Endothelial cell of umbilical vein (primary cell): ENCODE measurements around the gene CASKIN2. TPM values are rescaled to one million over a fixed set of nuclear protein-coding genes. Genes with fewer than 3 reads are reported as not detected.

ENCODE experiments used
- BruUV-seq: library from RNA; stranded (reverse); fragments of 400-500 nt; replicated peaks from 2 replicates; lab custom pipeline; 2021; lab: Mats Ljungman, UMichigan
- CTCF ChIA-PET: fragments of 300-600, 350-600 bp; sonication (Branson Sonifier 250); formaldehyde crosslinking; loops from one replicate; lab custom pipeline; 2021; ENCODE audit warnings: antibody characterized with exemption, inconsistent platforms; lab: Charles Lee
- POLR2A ChIA-PET: fragments of 300-600, 350-600 bp; sonication (Branson Sonifier 250); formaldehyde crosslinking; loops from one replicate; lab custom pipeline; 2021; ENCODE audit warnings: antibody characterized with exemption, inconsistent platforms; lab: Charles Lee
- DNase-seq: peaks from one replicate; pipeline ENCODE4 v3.0.0-alpha.2; 2011; ENCODE audit warnings: low read depth, low spot score
- FAIRE-seq: peaks from 2 replicates; lab custom pipeline; 2011; peaks lifted over from hg19 to GRCh38; lab: Jason Lieb, UNC
- H2AFZ ChIP-seq: 2 replicates; pipeline ENCODE4 v1.6.0; 2012; ENCODE audit warnings: low read depth, low read length, control low read depth, inconsistent platforms
- H3K27ac ChIP-seq: 2 replicates; pipeline ENCODE4 v1.5.1; 2011; ENCODE audit warnings: low read depth, mild to moderate bottlenecking, control low read depth, low read length, moderate library complexity; ENCODE audit not compliant: insufficient read depth
- H3K27me3 ChIP-seq, 2 experiments: 2 replicates each; pipeline versions ENCODE4 v1.6.0 to v1.6.1; 2011; ENCODE audit warnings: low read length in 2 of 2, mixed read lengths in 1 of 2; ENCODE audit not compliant: control insufficient read depth in 2 of 2, insufficient read depth in 2 of 2
- H3K36me3 ChIP-seq, 2 experiments: 2 replicates in 1 of 2; 3 replicates in 1 of 2; pipeline ENCODE4 v1.5.1; 2011; ENCODE audit warnings: low read length in 2 of 2, mild to moderate bottlenecking in 1 of 2, moderate library complexity in 1 of 2; ENCODE audit not compliant: control insufficient read depth in 2 of 2, insufficient read depth in 2 of 2; ENCODE audit errors: extremely low read depth in 1 of 2
- H3K4me1 ChIP-seq: 3 replicates; pipeline ENCODE4 v1.5.1; 2011; ENCODE audit warnings: mild to moderate bottlenecking, low read length; ENCODE audit not compliant: control insufficient read depth, insufficient read depth; ENCODE audit errors: extremely low read depth
- H3K4me2 ChIP-seq: 2 replicates; pipeline ENCODE4 v1.6.1; 2011; ENCODE audit warnings: low read length, control low read depth, mixed read lengths; ENCODE audit not compliant: insufficient read depth
- H3K4me3 ChIP-seq, 3 experiments: fragments of 200-600 bp in 1 of 3; sonication (generic), shearing (Covaris generic) in 1 of 3; replicated peaks in 1 of 3; 2 replicates each; pipeline ENCODE4 v1.5.1; 2011 to 2016; ENCODE audit warnings: control low read depth in 3 of 3, low read length in 3 of 3, mild to moderate bottlenecking in 2 of 3, inconsistent platforms in 1 of 3, low read depth in 1 of 3, moderate library complexity in 1 of 3; ENCODE audit not compliant: insufficient read depth in 1 of 3
- H3K79me2 ChIP-seq: 2 replicates; pipeline ENCODE4 v1.6.0; 2012; ENCODE audit warnings: low read length, inconsistent platforms; ENCODE audit not compliant: control insufficient read depth, insufficient read depth
- H3K9ac ChIP-seq: replicated peaks from 2 replicates; pipeline ENCODE3; 2011; ENCODE audit warnings: low read length, control low read depth; ENCODE audit not compliant: insufficient read depth; ENCODE audit errors: extremely low read depth
- H3K9me1 ChIP-seq: replicated peaks from 3 replicates; pipeline ENCODE4 v1.6.0; 2011; ENCODE audit warnings: mild to moderate bottlenecking, low read length; ENCODE audit not compliant: control insufficient read depth, insufficient read depth; ENCODE audit errors: extremely low read depth
- H3K9me3 ChIP-seq: replicated peaks from 2 replicates; pipeline ENCODE4 v1.5.1; 2012; ENCODE audit warnings: low read length, inconsistent platforms; ENCODE audit not compliant: control insufficient read depth, insufficient read depth
- H4K20me1 ChIP-seq: replicated peaks from 2 replicates; pipeline ENCODE3; 2011; ENCODE audit warnings: mild to moderate bottlenecking, low read length; ENCODE audit not compliant: control insufficient read depth, insufficient read depth; ENCODE audit errors: extremely low read depth
- CTCF ChIP-seq, 2 donors: IDR thresholded peaks; 1 replicate in 1 of 2; 2 replicates in 1 of 2; pipeline ENCODE4 v1.5.1; 2011; ENCODE audit warnings: low read length in 2 of 2, mild to moderate bottlenecking in 2 of 2, moderate library complexity in 2 of 2, control low read depth in 1 of 2, inconsistent platforms in 1 of 2, low read depth in 1 of 2; ENCODE audit not compliant: insufficient read depth in 1 of 2; ENCODE audit errors: extremely low read depth in 1 of 2
- EZH2 ChIP-seq: IDR thresholded peaks from 2 replicates; pipeline ENCODE4 v1.6.1; 2012; ENCODE audit warnings: borderline replicate concordance, low read depth, mild to moderate bottlenecking, moderate library complexity, low read length, inconsistent platforms; ENCODE audit not compliant: severe bottlenecking
- FOS ChIP-seq: IDR thresholded peaks from 2 replicates; pipeline ENCODE4 v1.6.1; 2011; ENCODE audit warnings: mild to moderate bottlenecking, low read length, moderate library complexity, borderline replicate concordance; ENCODE audit not compliant: insufficient read depth
- GATA2 ChIP-seq: IDR thresholded peaks from 2 replicates; pipeline ENCODE4 v1.7.0; 2011; ENCODE audit warnings: low read depth, mild to moderate bottlenecking, moderate library complexity, mixed read lengths, low read length; ENCODE audit not compliant: insufficient read length, insufficient read depth
- JUN ChIP-seq: IDR thresholded peaks from 2 replicates; pipeline ENCODE4 v1.6.1; 2011; ENCODE audit warnings: borderline replicate concordance, low read depth; ENCODE audit not compliant: insufficient read length, insufficient read depth
- MAX ChIP-seq: IDR thresholded peaks from 2 replicates; pipeline ENCODE4 v1.6.1; 2011; ENCODE audit not compliant: insufficient read depth, insufficient read length
- MYC ChIP-seq: IDR thresholded peaks from one replicate; pipeline ENCODE4 v1.6.1; 2011; ENCODE audit warnings: mild to moderate bottlenecking, low read depth, low read length
- POLR2A ChIP-seq: IDR thresholded peaks from 2 replicates; pipeline ENCODE4 v1.6.1; 2012; ENCODE audit warnings: low read depth, mild to moderate bottlenecking, control low read depth, low read length
- POLR2AphosphoS5 ChIP-seq: IDR thresholded peaks from 2 replicates; pipeline ENCODE4 v1.6.1; 2012; ENCODE audit warnings: low read depth, mild to moderate bottlenecking, control low read depth, low read length, moderate library complexity; ENCODE audit not compliant: insufficient read depth
- dilution Hi-C: fragments of 300-500 bp; cut with MboI; formaldehyde crosslinking; loops from one replicate; pipeline ENCODE4 v1.15.0; 2019; ENCODE audit warnings: low sequenced_read_pairs; ENCODE audit not compliant: extremely low pct_ligation_motif_present
- intact Hi-C: fragments of 100-400 bp; cut with micrococcal nuclease; formaldehyde crosslinking; loops from one replicate; pipeline ENCODE4 v1.10.0; 2022
- polyA plus RNA-seq, 4 experiments: library from polyadenylated mRNA; depleted of rRNA in 3 of 4; stranded (reverse) in 3 of 4; unstranded in 1 of 4; fragments of >200 nt; gene quantifications; 2 replicates each; pipeline versions ENCODE4 v1.2.1 to v1.2.3, GENCODE V29; 2011 to 2012; ENCODE audit warnings: missing spikeins in 1 of 4
- total RNA-seq: library from RNA; stranded (reverse); gene quantifications from 2 replicates; pipeline ENCODE4 v1.2.3, GENCODE V29; 2021

Gene CASKIN2
- total and polyA plus RNA-seq, 2 donors (not counting 3 experiments of a cell fraction or from before 2014, with no cell fraction given) = 13.0 to 37.6 TPM

- Histone ChIP-seq H3K4me2 (no peak overlapping the region), H4K20me1 (no peaks in the 10 kb centered on the region), H2AFZ (no peak overlapping the region), H3K27ac (no peak overlapping the region), H3K27me3 (no peaks in the 10 kb centered on the region), H3K79me2 (no peaks in the 10 kb centered on the region), H3K36me3 (no peaks in the 10 kb centered on the region), H3K9me1 (no peaks in the 10 kb centered on the region), H3K9ac (no peak overlapping the region), H3K9me3 (no peaks in the 10 kb centered on the region), H3K4me3 (no peak overlapping the region), H3K4me1 (no peaks in the 10 kb centered on the region)
- ChIA-PET POLR2A (no interaction called here), CTCF (no interaction called here)
- no peak for TF ChIP-seq FOS
- TF ChIP-seq GATA2 = no peak
- TF ChIP-seq MAX = no peak
- no peak for TF ChIP-seq CTCF (IDR thresholded peaks at IDR 0.05; ENCODE audit: extremely low read depth in 1 of 2, insufficient read depth in 1 of 2, low read depth in 1 of 2, low read length in 2 of 2)
- no peak for TF ChIP-seq POLR2A
- no peak for TF ChIP-seq EZH2
- no peak for TF ChIP-seq JUN
- no peak for TF ChIP-seq POLR2AphosphoS5
- no peak for TF ChIP-seq MYC
- DNase-seq (no peak), FAIRE-seq (no peak)
- intact Hi-C loops (no loop called here), dilution Hi-C loops (no loop called here)
- BruUV-seq = no TSS peak
Observed at GRCh38 chr17:75547091-75547490, 31.8 kb upstream of the CASKIN2 start.
